KOPT-K1 (cell line): ENCODE data around the gene SLC22A17.

ENCODE experiments used
- H3K27ac ChIP-seq: fragments of 200-600 bp; sonication (generic); 2 replicates; pipeline ENCODE4 v1.5.1; 2016; ENCODE audit warnings: antibody characterized with exemption, mild to moderate bottlenecking, low read depth, low read length; ENCODE audit not compliant: poor library complexity, severe bottlenecking
- H3K36me3 ChIP-seq: fragments of 200-600 bp; sonication (generic); 2 replicates; pipeline ENCODE4 v1.5.1; 2017; ENCODE audit warnings: antibody characterized with exemption, mild to moderate bottlenecking, low read length, moderate library complexity; ENCODE audit not compliant: insufficient read depth
- H3K9me3 ChIP-seq: fragments of 200-600 bp; sonication (generic); 2 replicates; pipeline ENCODE4 v1.5.1; 2017; ENCODE audit warnings: antibody characterized with exemption, low read length, mild to moderate bottlenecking; ENCODE audit not compliant: insufficient read depth, poor library complexity, severe bottlenecking

SLC22A17 gene

DNA sequence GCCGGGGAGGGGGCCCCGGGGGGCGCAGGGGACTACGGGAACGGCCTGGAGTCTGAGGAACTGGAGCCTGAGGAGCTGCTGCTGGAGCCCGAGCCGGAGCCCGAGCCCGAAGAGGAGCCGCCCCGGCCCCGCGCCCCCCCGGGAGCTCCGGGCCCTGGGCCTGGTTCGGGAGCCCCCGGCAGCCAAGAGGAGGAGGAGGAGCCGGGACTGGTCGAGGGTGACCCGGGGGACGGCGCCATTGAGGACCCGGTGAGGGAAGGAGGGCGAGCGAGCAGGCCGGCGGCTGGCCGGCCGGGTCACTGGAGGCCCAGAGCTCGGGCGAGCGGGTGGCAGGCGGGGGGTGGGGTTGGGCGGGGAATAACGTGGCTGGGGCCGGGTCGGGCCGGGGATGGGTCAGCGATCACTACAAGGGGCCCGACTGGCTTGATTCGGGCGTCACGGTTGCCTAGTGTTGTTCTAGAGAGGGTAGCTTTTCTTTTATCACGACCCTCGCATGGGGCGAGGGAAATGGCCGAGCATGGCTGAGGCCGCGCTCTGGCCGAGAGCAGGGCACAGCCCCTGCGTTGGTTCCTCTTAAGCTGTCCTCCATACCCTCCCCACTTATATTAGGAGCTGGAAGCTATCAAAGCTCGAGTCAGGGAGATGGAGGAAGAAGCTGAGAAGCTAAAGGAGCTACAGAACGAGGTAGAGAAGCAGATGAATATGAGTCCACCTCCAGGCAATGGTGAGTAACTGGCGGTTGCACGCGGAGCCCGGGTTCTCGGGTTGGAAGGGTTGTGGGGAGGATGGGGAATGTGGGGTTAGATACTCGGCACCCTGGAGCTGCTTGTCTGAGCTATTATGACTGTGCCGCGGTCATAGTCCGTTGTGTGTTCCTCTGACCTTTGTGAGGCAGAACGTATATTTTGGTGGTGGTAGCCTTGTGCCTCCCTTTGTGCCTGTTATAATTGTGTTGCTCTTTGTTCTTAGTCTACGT is 30.8 kb downstream of the SLC22A17 start:
- Histone ChIP-seq H3K27ac (peak overlapping the region; percentile 74), H3K9me3 (no peaks in the 10 kb centered on the region), H3K36me3 (peaks cover 43% of the 10 kb centered on the region)

DNA sequence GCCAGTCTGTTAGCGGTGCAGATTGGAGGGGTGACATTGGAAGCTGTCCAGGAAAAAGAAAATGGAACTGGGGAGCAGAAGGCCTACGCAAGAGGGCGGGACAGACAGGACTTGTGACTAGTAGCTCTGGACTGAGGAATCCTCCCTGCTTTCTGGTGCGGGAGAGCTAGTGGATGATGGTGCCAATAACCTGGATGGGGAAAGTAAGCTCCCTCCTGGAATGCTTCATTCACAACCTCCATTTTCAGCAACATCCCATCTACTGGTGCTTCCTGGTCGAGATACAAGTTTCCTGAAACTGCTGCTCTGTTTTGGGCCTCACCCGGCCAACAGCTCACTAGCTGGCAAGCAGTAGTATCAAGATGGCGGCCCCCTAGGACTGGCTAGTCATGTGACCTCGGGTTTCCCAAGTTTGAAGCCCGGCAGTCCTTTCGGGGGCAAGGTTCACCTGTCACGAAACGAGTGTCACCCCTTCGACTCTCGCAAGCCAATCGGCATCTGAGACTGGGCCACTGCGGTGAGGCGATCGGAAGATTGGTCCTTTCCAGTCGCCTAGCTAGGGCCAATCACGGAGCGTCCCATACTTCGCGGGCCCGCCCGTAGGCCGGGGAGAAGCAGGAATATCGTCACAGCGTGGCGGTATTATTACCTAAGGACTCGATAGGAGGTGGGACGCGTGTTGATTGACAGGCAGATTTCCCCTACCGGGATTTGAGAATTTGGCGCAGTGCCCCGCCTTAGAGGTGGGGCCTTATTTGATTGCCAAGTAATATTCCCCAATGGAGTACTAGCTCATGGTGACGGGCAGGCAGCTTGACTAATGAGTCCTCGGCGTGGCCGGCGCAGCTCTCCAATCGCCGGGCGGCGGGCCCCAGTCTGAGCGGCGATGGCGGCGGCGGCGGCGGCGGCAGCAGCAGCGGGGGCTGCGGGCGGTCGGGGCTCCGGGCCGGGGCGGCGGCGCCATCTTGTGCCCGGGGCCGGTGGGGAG is 31.8 kb downstream of the SLC22A17 start, which contains the start of gene PABPN1:
PABPN1 (plus strand) TSS at position 874 of the 988 bp plus-strand sequence; CDS start at position 887, 13 bp downstream.
- peaks cover 33% of the 10 kb centered on the region for H3K36me3 ChIP-seq
- peak within 1 kb of the TSS; percentile 75 for H3K27ac ChIP-seq
- H3K9me3 ChIP-seq, result no peaks in the 10 kb centered on the region

DNA sequence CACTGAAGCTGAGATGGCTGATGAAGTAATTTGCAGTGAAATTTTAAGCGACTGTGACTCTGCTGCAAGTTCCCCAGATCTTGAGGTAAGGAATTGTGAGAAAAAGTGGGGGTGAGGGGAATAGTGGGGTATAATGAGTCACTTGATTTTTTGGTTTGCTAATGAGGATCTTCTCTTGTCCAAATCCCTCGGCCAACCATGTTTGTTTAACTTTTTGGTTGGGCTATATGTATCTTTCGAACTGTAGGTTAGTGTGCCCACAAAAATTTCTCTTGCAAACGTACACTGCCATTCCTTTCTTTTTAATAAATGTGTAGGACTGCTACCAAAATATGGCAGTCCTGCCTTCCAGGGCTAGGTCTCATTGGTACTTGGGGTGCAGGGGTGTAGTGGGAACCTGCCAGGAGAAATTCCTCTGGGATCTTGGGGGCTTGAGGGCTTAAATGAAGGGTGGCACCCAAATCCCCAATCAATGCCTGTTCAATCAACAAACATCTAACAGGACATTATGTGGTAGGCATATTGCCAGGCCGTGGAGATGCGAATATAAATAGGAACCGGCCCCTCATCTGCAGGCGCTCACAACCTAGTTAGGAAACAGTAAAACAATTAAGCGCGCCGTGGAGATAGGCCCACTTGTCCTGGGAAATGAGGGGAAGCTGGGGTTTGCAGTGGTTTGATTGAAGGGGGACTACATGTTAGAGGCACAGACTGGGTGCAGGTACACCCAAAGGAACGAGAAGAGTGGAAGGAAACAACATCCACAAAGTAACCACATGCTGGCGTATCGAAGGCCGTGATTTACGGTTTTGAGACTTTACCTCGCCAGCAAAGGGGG is 32.7 kb downstream of the SLC22A17 start:
- Histone ChIP-seq H3K9me3 (no peaks in the 10 kb centered on the region), H3K27ac (peak overlapping the region; percentile 75), H3K36me3 (peaks cover 24% of the 10 kb centered on the region)

DNA sequence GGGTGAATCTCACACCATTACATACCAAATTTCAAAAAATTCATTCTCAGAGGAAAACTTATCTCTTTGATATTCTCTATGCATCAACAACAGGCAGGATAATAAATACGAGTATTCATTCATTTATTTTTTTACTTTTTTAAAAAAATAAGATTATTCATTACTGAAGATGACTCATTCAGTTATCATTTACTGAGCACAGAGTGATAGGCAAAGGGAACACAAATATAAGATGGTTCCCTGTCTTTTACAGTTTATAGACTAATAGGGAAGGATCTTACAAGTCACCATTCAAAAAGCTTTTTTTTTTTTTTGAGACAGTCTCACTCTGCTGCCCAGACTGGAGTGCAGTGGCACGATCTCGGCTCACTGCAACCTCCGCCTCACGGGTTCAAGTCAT is 36.4 kb downstream of the SLC22A17 start:
- Histone ChIP-seq H3K9me3 (no peaks in the 10 kb centered on the region), H3K36me3 (no peaks in the 10 kb centered on the region), H3K27ac (no peak overlapping the region)

DNA sequence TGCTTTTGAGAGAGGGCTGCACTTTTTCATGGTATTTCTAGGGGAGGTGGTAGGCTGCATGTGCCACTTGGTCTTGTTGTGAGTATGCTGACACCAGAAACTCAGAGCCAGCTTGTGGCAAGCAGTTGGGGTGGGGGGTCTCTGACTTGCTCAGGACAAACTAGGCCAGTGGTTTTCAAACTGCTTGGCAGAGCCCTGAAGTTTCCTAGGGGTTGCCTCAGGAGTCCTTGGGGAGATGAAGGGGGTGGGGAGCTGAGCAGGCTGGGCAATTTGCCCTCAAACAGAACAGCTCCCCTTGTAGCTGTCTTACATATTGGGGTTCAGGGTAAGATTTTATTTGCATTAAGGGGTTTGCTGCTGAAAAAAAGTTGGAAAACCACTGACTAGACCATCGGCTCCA is 42.1 kb downstream of the SLC22A17 start:
- Histone ChIP-seq H3K9me3 (no peaks in the 10 kb centered on the region), H3K36me3 (no peaks in the 10 kb centered on the region), H3K27ac (no peak overlapping the region)

DNA sequence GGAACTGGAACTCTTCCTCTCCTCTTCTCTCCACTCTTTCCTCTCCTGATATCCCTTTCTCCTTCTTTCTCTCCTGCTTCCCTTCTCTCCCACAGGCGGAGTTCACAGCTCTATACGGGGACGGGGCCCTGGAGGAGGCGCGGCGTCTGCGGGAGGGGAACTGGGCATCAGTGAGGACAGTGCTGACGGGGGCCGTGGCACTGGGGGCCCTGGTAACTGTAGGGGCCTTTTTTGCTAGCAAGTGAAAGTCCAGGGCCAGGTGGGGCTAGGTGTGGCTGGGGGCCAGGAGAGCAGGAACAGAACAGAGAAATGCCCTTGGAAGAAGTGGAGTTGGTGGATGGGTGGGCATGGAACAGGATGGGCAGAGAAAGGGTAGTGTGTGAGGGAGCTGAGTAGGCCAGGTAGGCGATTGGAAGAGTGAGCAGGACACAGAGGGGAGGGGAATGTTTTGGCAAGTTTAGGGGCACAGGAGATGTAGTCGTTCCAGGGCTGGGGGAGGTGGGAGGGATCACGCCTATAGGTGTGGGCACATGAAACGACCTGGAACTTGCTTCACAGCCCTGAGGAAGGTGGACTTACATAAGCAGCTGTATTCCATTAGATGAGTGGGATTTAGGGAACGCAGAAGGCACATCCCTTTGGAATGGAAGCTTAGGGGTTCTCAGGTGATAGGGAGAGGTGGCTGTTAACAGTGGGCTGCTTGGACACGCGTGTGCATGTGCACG is 43.8 kb downstream of the SLC22A17 start:
- no peaks in the 10 kb centered on the region for H3K9me3 ChIP-seq
- H3K36me3 ChIP-seq, result no peaks in the 10 kb centered on the region
- H3K27ac ChIP-seq, result no peak overlapping the region

DNA sequence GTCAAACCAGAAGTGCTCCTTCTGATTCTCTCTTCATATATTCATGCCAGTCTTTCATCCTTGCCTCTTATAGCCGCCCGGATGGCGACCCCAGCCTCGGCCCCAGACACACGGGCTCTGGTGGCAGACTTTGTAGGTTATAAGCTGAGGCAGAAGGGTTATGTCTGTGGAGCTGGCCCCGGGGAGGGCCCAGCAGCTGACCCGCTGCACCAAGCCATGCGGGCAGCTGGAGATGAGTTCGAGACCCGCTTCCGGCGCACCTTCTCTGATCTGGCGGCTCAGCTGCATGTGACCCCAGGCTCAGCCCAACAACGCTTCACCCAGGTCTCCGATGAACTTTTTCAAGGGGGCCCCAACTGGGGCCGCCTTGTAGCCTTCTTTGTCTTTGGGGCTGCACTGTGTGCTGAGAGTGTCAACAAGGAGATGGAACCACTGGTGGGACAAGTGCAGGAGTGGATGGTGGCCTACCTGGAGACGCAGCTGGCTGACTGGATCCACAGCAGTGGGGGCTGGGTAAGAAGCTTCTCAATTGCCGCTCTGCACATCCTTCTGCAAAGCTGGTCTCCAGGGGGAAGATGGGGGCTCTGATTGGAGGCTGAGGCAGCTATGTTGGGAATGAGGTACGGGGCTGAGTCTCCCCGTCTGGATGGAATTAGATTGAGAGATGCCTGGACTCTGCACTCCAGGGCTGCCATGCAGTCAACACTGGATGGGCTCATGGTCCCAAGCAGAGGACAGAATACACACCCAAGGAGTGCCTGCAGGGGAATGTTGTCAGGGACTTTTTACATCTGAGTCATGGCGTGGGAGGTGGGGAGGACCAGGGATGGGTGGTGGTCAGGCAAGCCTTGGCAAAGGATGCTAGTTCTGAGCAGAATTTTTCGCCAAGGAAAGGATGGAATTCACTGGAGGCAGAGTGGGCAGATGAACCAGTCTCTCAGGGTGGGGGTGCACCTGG is 44.7 kb downstream of the SLC22A17 start:
- no peak overlapping the region for H3K27ac ChIP-seq
- no peaks in the 10 kb centered on the region for H3K36me3 ChIP-seq

DNA sequence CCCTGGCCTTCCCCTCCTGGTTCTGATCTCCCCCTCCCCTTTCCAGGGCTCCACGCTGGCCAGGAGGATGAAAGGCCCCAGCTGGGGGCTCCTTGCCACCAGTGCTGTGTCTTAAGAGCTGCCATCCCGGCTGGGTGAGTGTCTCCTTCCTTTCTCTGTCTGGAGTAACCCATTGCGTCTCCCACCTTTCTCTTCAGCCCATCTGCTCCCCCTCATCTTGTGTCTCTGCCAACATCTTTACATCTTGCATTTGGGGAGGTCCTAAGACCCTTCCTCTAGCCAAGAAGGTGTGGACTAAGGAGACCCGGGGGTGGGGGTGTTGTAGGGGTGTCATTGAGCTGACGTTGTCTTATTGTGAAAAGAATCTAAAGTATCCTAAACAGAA is 45.5 kb downstream of the SLC22A17 start:
- H3K27ac ChIP-seq, result no peak overlapping the region
- H3K36me3 ChIP-seq, result no peaks in the 10 kb centered on the region
- no peaks in the 10 kb centered on the region for H3K9me3 ChIP-seq

More for the DNA sequence above, 44.7 kb downstream of the SLC22A17 start:
- H3K9me3 ChIP-seq, result no peaks in the 10 kb centered on the region

DNA sequence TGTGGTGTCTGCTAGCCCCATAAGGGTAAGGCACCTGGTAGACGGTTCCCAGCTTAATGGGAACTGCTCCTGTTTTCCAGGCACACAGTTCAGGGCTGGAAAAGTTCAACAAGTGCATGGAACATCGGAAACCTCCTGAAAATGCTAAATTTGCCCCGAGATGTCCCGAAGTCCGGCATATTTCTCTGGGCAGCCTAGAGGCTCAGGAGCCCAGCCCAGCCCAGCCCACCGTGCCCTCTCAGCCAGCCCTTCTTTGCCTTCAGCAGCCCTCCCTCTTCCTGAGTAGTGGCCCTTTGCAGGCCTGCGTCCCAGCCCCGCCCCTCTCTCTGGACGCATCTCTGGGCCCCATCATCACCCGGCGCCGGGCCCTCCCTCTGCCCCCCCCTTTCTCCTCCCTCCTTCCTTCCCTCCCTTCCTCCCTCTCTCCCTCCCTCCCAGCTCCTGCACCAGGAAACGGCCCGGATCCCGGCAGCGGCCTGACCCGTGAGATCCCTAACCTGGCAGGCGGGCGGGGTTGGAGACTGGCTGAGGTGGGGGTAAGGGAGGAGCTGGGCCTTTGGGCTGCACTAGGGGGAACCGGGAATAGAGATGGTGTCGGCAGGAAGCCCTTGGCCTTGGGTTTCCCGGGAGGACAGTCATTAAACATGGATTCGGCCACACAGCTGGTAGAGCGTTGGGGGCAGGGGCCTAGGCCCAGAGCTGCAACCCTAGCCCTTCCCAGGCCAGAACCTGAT is 46.1 kb downstream of the SLC22A17 start, which contains the start of gene BCL2L2:
BCL2L2 (plus strand) TSS at position 422 of the 734 bp plus-strand sequence. CDS start 935 bp downstream, outside the sequence.
- H3K36me3 ChIP-seq, result no peaks in the 10 kb centered on the region
- no peaks in the 10 kb centered on the region for H3K9me3 ChIP-seq
- no peak within 1 kb of the TSS for H3K27ac ChIP-seq

DNA sequence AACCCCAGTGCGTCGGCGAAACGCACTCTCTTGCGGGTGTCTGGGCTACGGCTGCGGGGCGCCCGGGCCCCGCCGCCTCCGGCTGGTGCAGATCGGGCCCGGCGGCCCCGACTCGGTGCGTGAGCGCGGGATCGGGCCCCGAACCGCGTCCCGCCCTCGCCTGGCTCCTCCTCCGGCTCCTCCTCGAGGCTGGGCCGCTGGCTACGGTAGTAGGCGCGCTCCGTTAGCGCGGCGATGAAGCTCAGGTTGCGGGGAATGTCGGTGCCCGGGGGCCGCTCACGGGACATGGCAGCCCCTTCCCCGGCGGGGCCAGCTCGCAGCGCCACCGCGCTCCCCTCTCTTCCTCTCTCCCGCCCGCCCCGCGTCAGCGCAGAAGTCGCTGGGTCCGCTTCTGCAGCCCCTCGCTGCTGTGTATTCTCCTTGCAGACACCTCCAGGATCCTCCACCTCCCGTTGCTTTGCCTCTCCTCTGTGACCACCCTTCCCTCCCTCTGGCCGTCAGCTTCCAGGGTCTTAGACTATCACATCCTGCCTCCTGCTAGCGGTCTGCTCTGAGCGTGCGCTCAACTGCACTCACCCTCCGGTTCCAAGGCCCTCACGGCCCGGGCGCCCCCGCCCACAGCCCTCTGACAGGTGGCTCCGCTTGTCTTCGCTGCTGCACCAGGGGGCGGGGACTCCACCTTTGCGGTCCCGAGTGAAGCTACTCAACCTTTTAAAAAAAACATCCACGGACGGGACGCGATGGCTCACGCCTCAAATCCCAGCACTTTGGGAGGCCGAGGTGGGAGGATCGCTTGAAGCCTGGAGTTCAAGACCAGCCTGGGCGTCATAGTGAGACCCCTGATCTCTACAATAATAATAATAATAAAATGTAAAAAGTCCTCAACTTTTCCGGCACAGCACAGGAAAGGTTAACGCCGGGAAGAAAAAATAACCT is 50.1 kb downstream of the SLC22A17 start, which contains the start of gene PPP1R3E:
PPP1R3E (minus strand) TSS at position 570 of the 936 bp plus-strand sequence; CDS start at position 287, 283 bp downstream.
- Histone ChIP-seq H3K36me3 (peaks cover 21% of the 10 kb centered on the region), H3K27ac (peak within 1 kb of the TSS; percentile 82), H3K9me3 (no peaks in the 10 kb centered on the region)

DNA sequence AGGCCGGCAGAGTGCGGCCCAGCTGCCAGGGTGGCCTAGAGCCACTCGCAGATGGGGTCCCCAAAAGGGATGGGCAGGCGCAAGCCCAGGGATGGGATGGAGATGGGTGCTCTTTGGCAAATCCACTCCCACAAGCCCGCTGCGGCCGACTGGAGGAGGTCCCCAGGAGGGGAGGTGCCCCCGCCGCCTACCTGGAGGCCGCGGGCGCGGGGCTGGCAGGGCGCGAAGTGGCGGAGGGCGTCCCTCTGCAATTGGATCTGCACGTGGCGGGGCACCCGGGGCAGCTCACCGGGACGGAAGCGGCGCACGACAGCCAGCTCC is 50.8 kb downstream of the SLC22A17 start:
- Histone ChIP-seq H3K9me3 (no peaks in the 10 kb centered on the region), H3K27ac (peak overlapping the region; percentile 82), H3K36me3 (peaks cover 28% of the 10 kb centered on the region)
